Stimulated activated CD8-positive, alpha-beta memory T cell treated with anti-CD3 and anti-CD28 coated beads, Interleukin-15, amount 100 ng/mL, for 48 hours (primary cell): ENCODE measurements around the gene PAK1.
"Not testable (repeated sequence)": the region's sequence is repeated elsewhere in the genome, so short reads cannot be mapped to it uniquely, and the experiment has no call there.

Experiments
- DNase-seq, 2 donors: peaks; one replicate each; pipeline ENCODE4 v3.0.0-alpha.2; 2020; ENCODE audit warnings: low read depth in 2 of 2

The PAK1 gene

GRCh38 chr11:77473801-77474683, at the start of gene PAK1:
Gene PAK1 (minus strand): TSS chr11:77474094. CDS start chr11:77392520, 81,574 bp downstream.
- DNase-seq, result peak; percentile 70 to 75

- no peak for DNase-seq
Measured at GRCh38 chr11:77522215-77522614, 48.3 kb upstream of the PAK1 start.

- DNase-seq, result no peak
Measured at GRCh38 chr11:77519847-77520246, 46.0 kb upstream of the PAK1 start.

GRCh38 chr11:77518471-77518870, 44.6 kb upstream of the PAK1 start:
- no peak for DNase-seq

- DNase-seq, result no peak
Measured at GRCh38 chr11:77517753-77518152, 43.9 kb upstream of the PAK1 start.

- DNase-seq, result no peak
Measured at GRCh38 chr11:77517226-77517625, 43.3 kb upstream of the PAK1 start.

GRCh38 chr11:77515483-77515882, 41.6 kb upstream of the PAK1 start:
- DNase-seq, result no peak

- DNase-seq, result no peak
Measured at GRCh38 chr11:77515063-77515462, 41.2 kb upstream of the PAK1 start.

- DNase-seq, result no peak
Measured at GRCh38 chr11:77512092-77512491, 38.2 kb upstream of the PAK1 start.

GRCh38 chr11:77510851-77511250, 37.0 kb upstream of the PAK1 start:
- DNase-seq, result no peak

- DNase-seq, result no peak
Measured at GRCh38 chr11:77510095-77510494, 36.2 kb upstream of the PAK1 start.

GRCh38 chr11:77508019-77508418, 34.1 kb upstream of the PAK1 start:
- DNase-seq, result no peak

GRCh38 chr11:77506857-77507256, 33.0 kb upstream of the PAK1 start:
- DNase-seq, result no peak

GRCh38 chr11:77505956-77506355, 32.1 kb upstream of the PAK1 start:
- no peak for DNase-seq

- no peak for DNase-seq
Measured at GRCh38 chr11:77503006-77503405, 29.1 kb upstream of the PAK1 start.

GRCh38 chr11:77502346-77502905, 28.5 kb upstream of the PAK1 start:
- DNase-seq, result no peak

- DNase-seq, result no peak
Measured at GRCh38 chr11:77501758-77502157, 27.9 kb upstream of the PAK1 start.

GRCh38 chr11:77497368-77497767, 23.5 kb upstream of the PAK1 start:
- DNase-seq, result no peak

- DNase-seq, result no peak
Measured at GRCh38 chr11:77495526-77495925, 21.6 kb upstream of the PAK1 start.

GRCh38 chr11:77490035-77490434, 16.1 kb upstream of the PAK1 start:
- not testable (repeated sequence) for DNase-seq

- no peak for DNase-seq
Measured at GRCh38 chr11:77487790-77488189, 13.9 kb upstream of the PAK1 start.

GRCh38 chr11:77479746-77480352, 6.0 kb upstream of the PAK1 start:
- DNase-seq, result no peak

GRCh38 chr11:77475206-77475605, 1.3 kb upstream of the PAK1 start:
- DNase-seq, result no peak
